Amygdala (tissue), 56 donors: ENCODE data around the gene ASCL5.

Source experiments
- DNase-seq, 56 donors: peaks; one replicate each; lab custom pipeline; 2025; lab: John Stamatoyannopoulos, UW

The ASCL5 gene

DNA sequence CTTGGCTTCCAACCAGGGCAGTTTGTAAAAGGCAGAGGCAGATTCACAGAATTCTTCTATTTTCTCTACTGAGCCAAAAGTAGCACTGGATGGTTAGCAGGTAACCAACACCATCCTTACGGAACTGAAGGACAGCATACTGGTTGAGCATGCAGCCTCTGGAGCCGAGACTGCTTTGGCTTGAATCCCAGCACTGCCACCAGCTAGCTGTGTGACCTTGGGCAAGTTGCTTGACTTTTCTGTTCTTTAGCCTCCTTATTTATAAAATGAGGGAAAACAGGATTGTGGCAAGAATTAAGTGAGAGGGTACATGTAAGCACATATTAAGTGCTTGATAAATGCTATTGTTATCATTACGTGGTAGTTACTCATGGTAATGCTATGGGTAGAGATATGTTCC is 34.2 kb downstream of the ASCL5 start:
- DNase-seq: no peak

- no peak for DNase-seq
Observed at GRCh38 chr1:201091256-201091655, 35.7 kb downstream of the ASCL5 start.

DNA sequence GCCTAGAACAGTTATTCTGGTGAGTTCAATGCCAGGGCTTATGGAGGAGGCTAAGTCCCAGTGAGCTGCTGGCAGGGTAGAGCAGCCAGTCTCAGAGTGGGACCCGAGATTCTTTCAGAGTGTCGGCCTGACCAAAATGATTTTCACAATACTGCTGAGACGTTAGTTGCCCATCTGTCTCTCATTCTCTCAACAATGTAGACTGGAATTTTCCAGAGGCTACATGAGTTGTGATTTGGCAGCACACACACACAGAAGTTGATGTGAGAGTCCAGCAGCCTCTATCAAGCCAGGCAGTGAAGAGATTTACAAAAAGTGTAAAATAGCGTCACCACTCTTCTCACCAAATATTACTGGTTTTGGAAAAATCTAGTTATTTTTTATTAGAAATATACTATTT is 36.4 kb downstream of the ASCL5 start:
- no peak for DNase-seq

DNA sequence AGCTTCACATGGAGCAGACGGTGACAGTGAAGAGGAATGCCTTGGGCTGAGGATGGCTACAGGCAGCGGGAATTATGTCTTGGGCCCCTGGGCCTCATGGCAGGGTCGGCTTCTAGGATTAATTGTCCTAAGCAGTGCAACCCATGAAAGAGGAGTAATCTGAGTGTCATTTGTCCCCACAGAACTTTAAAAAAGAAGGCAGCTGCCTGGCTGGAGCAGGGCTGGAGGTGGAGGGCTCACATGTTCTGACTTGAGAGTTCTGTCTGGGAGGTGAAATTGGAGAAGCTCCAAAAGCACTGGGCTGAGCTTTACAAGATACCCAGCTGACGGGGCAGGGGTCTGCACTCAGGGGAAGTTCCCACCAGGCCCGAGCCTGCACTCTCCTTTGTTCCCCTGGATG is 37.4 kb downstream of the ASCL5 start:
- DNase-seq: no peak

GRCh38 chr1:201088901-201089525 is 38.0 kb downstream of the ASCL5 start:
- no peak for DNase-seq

GRCh38 chr1:201088395-201088794 is 38.6 kb downstream of the ASCL5 start:
- DNase-seq: no peak

GRCh38 chr1:201085902-201086735 is 40.9 kb downstream of the ASCL5 start:
- peak in 25 of 56 donors; percentile 6 to 68 (median 30) for DNase-seq

- DNase-seq: no peak
Observed at GRCh38 chr1:201084295-201084694, 42.7 kb downstream of the ASCL5 start.

DNA sequence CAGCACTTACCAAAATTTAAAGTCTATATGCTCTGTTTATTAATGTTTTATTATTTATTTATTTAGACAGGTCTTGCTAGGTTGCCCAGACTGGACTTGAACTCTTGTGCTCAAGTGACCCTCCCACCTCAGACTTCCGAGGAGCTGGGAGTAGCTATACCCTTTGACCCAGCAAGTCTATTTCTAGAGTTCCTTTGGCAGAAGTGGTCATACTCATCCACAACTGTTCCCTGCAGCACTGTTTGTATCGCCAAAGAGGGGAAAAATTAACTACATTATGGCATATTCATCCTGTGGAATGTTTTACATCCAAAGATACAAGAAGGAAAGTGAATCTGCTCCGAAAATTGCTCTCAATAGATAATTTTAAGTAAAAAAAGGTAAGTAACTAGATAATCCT is 43.2 kb downstream of the ASCL5 start:
- DNase-seq: no peak

DNA sequence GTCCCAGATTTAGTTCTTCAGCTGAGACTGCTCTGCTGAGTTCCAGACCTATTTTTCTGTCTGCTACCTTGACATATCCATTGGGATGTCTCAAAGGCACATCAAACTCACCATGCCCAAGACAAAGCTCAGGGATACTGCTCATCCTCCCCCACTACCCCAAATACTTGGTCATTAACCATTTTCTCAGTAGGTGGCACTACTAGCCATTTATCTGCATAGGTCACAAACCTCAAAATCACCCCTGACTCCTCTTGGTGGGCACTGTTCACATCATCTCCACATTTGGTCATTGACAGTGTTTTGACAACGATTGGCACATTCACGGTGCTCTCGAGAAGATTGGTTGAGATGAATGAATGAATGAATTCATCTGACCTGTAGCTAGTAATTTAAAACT is 46.8 kb downstream of the ASCL5 start:
- no peak for DNase-seq

- DNase-seq: no peak
Observed at GRCh38 chr1:201077736-201078135, 49.2 kb downstream of the ASCL5 start.

- DNase-seq: no peak
Observed at GRCh38 chr1:201077116-201077515, 49.9 kb downstream of the ASCL5 start.

DNA sequence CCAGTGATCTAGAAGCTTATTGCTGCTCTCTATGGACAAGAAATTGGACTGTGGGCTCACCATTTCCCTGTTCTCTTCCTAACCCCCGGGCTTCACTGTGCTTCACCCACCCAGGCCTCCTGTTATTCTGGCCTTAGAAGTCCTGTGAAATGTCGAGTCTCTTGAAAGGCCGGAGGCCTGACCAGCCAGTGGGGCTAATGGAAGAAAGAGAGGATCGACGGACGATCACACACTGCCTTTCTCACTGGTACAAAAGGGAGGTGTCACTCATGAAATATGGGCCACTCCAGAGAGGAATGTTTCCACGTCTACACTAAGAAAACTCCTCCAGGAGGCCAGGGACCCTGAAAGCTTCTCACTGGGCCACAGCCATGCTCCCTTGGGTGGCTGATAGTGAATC is 50.9 kb downstream of the ASCL5 start:
- no peak for DNase-seq

- no peak for DNase-seq
Observed at GRCh38 chr1:201074018-201074417, 53.0 kb downstream of the ASCL5 start.

- DNase-seq: no peak
Observed at GRCh38 chr1:201072922-201073321, 54.1 kb downstream of the ASCL5 start.

DNA sequence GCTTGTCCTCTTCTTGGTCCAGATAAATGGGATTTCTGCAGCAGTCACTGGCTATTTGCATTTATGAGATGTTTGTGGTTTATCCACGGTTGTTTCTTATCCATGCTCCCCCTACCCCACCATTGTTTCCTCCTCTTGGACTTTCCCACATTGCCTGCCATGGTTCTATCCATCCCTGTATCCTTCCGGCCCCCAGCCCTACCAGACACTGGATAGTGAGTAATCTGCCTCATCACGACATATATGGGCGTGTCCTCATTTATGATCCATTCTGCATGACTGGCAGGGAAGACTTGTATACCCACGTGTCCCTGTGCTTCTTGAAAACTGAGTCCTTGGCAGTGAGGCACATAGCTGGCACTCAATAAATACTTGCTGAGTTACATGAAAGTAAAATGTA is 54.8 kb downstream of the ASCL5 start:
- no peak for DNase-seq

- DNase-seq: no peak
Observed at GRCh38 chr1:201069636-201070035, 57.3 kb downstream of the ASCL5 start.

- DNase-seq: no peak
Observed at GRCh38 chr1:201068976-201069375, 58.0 kb downstream of the ASCL5 start.

GRCh38 chr1:201066986-201067385 is 60.0 kb downstream of the ASCL5 start:
- no peak for DNase-seq

GRCh38 chr1:201065686-201066085 is 61.3 kb downstream of the ASCL5 start:
- no peak for DNase-seq

DNA sequence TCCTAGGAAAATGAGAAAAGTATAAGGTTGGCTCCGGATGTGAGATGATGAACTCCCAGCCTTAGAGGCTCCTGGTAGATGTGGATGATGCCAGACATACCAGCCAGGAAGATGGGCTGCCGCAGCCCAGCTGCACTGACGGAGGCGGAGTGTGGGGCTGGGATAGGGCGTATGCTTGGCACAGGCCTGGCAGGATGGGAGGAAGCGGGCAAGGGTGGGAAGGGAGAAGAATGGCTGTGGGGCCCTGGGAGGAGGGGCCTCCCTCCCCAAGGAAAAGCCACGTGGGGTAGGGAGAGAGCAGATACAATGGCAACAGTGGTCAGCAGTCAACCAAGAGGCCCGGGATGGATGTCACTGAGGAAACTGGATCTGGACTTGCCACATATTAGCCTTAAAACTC is 62.2 kb downstream of the ASCL5 start:
- DNase-seq: no peak
